K562 (cell line): ENCODE results near the gene IL23R. TPM values are rescaled to one million over a fixed set of nuclear protein-coding genes. Genes with fewer than 3 reads are reported as not detected.

Experiments used
- polyA plus RNA-seq, 8 experiments: library from polyadenylated mRNA; depleted of rRNA in 4 of 8; stranded (reverse) in 5 of 8; unstranded in 3 of 8; fragments of >200 nt; fragmentation: Nextera tagmentation in 2 of 8; fragmentation: Illumina TruSeq in 1 of 8; extraction: Ambion mirVana in 2 of 8; extraction: Trizol in 1 of 8; gene quantifications; 2 replicates each; pipeline versions ENCODE4 v1.2.1 to v1.2.3, GENCODE V29; 2011 to 2014; ENCODE audit warnings: inconsistent platforms in 1 of 8, missing spikeins in 1 of 8
- total RNA-seq, 7 experiments: library from RNA; depleted of rRNA in 6 of 7; stranded (reverse); fragments of >200 nt in 6 of 7; fragmentation: Illumina TruSeq in 2 of 7; extraction: Trizol in 2 of 7; gene quantifications; 2 replicates each; pipeline versions ENCODE4 v1.2.1 to v1.2.3, GENCODE V29; 2011 to 2021; ENCODE audit warnings: low replicate concordance in 1 of 7
- TF ChIP-seq, protein P1 (sequence below), 2 experiments: fragments of 450-650 bp; IDR thresholded peaks; 2 replicates each; pipeline ENCODE4 v1.6.1; 2016; ENCODE audit warnings: mild to moderate bottlenecking in 2 of 2, borderline replicate concordance in 1 of 2, low read depth in 1 of 2, moderate library complexity in 1 of 2

The IL23R gene
- total and polyA plus RNA-seq, 9 of the 15 experiments (the other 6 are each of a cell fraction or from before 2014, with no cell fraction given), result 4.4 to 52.7 (median 22.8) TPM

- TF ChIP-seq, protein P1, sequence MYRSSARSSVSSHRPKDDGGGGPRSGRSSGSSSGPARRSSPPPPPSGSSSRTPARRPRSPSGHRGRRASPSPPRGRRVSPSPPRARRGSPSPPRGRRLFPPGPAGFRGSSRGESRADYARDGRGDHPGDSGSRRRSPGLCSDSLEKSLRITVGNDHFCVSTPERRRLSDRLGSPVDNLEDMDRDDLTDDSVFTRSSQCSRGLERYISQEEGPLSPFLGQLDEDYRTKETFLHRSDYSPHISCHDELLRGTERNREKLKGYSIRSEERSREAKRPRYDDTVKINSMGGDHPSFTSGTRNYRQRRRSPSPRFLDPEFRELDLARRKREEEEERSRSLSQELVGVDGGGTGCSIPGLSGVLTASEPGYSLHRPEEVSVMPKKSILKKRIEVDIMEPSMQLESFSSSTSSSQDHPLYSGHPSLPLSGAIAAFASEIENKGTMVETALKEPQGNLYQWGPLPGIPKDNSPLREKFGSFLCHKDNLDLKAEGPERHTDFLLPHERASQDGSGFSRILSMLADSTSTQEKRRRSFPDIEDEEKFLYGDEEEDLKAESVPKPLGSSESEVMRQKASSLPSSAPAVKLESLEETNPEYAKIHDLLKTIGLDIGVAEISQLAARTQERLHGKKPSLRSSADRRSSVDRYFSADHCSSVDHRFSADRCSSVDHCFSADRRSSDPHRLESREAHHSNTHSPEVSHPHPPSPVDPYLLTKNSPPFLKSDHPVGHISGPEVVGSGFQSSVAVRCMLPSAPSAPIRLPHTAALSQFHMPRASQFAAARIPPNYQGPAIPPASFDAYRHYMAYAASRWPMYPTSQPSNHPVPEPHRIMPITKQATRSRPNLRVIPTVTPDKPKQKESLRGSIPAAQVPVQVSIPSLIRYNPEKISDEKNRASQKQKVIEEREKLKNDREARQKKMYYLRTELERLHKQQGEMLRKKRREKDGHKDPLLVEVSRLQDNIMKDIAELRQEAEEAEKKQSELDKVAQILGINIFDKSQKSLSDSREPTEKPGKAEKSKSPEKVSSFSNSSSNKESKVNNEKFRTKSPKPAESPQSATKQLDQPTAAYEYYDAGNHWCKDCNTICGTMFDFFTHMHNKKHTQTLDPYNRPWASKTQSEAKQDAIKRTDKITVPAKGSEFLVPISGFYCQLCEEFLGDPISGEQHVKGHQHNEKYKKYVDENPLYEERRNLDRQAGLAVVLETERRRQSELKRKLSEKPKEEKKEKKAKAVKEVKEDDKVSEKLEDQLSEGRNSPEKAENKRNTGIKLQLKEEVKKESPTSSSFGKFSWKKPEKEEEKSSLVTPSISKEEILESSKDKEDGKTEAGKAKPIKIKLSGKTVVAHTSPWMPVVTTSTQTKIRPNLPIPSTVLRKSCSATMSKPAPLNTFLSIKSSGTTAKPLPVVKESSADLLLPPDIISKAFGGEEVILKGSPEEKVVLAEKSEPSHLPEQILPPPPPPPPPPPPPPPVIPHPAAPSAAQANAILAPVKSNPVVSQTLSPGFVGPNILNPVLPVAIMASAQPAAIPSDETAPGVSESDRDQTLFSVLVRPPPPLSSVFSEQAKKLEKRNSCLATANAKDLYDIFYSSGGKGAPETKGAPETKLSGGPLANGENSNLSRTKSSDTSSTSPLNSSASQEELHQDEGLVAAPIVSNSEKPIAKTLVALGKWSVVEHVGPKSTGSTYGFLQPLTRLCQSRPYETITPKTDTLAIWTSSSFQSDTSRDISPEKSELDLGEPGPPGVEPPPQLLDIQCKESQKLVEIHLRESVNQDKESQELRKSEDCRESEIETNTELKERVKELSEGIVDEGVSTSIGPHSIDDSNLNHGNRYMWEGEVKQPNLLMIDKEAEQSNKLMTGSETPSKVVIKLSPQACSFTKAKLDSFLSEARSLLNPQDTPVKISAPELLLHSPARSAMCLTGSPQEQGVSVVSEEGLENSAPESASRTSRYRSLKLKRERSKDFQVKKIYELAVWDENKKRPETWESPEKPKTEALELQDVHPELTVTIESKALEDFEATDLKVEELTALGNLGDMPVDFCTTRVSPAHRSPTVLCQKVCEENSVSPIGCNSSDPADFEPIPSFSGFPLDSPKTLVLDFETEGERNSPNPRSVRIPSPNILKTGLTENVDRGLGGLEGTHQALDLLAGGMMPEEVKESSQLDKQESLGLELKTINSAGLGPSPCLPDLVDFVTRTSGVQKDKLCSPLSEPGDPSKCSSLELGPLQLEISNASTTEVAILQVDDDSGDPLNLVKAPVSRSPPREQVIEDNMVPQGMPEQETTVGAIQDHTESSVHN (IDR thresholded peaks at IDR 0.05; ENCODE audit: borderline replicate concordance in 1 of 2, low read depth in 1 of 2), result no peak
Measured at GRCh38 chr1:67184838-67185421, 18.7 kb downstream of the IL23R start (continued).
